ENCODE measurements around the gene FOXN3. TPM values are rescaled to one million over a fixed set of nuclear protein-coding genes. Genes with fewer than 3 reads are reported as not detected.

FOXN3 gene
- polyA plus RNA-seq, 2 of the 4 experiments (the other 2 are of a cell fraction), result 6.0 to 6.4 TPM

GRCh38 chr14:89367779-89368120 is 49.3 kb downstream of the FOXN3 start:
- DNase-seq (ENCODE audit: low read depth in 1 of 2, low spot score in 1 of 2) (no peak), ATAC-seq (no peak), FAIRE-seq (no peak)
- Histone ChIP-seq H3K4me3 (no peak overlapping the region), H3K4me2 (no peak overlapping the region), H3K4me1 (0 out of 3 replicates have a peak, but pooled peaks cover 5% of the 10 kb centered on the region), H3K9me3 (0 out of 3 replicates have a peak, but pooled peaks cover 3% of the 10 kb centered on the region), H3K27ac (no peak overlapping the region)
- ChIA-PET POLR2A (no interaction called here), CTCF (no interaction called here)
- 60% methylated on average over 8 of the region's 8 CpGs for WGBS (ENCODE audit: missing lambda C conversion rate)
- TF ChIP-seq NPAS2 (CRISPR knock-in tag; IDR thresholded peaks at IDR 0.05; ENCODE audit: borderline replicate concordance) (no peak), KDM5A (IDR thresholded peaks at IDR 0.05) (no peak), USF2 (IDR thresholded peaks at IDR 0.05) (no peak), ZNF302 (CRISPR knock-in tag; IDR thresholded peaks at IDR 0.05) (no peak), RNF2 (IDR thresholded peaks at IDR 0.05; ENCODE audit: borderline replicate concordance, low read depth) (no peak), ESRRA (IDR thresholded peaks at IDR 0.05; ENCODE audit: borderline replicate concordance, low read length) (no peak), TFCP2L1 (CRISPR knock-in tag; IDR thresholded peaks at IDR 0.05) (no peak), MAZ (IDR thresholded peaks at IDR 0.05; ENCODE audit: borderline replicate concordance, low read depth, low read length) (no peak), PBX3 (IDR thresholded peaks at IDR 0.05) (no peak), EP300 (IDR thresholded peaks at IDR 0.05) (no peak), E2F6 (IDR thresholded peaks at IDR 0.05; ENCODE audit: borderline replicate concordance, low read depth) (no peak), GATA3 (IDR thresholded peaks at IDR 0.05; ENCODE audit: borderline replicate concordance) (no peak), TP53 (CRISPR knock-in tag; IDR thresholded peaks at IDR 0.05) (no peak), FOXS1 (CRISPR knock-in tag; IDR thresholded peaks at IDR 0.05) (no peak), HOXA7 (CRISPR knock-in tag; IDR thresholded peaks at IDR 0.05) (no peak), PHF8 (IDR thresholded peaks at IDR 0.05; ENCODE audit: borderline replicate concordance, low read depth) (no peak), JUNB (IDR thresholded peaks at IDR 0.05) (no peak), NR3C1 (IDR thresholded peaks at IDR 0.05) (no peak)

- H3K4me3 ChIP-seq, result no peak overlapping the region
- ATAC-seq (no peak), FAIRE-seq (no peak), DNase-seq (ENCODE audit: low read depth in 1 of 2, low spot score in 1 of 2) (no peak)
- CTCF ChIA-PET, result interaction anchor here (0.7 kb wide), 1 partner anchor 15 kb away, joined by 3 read pairs; no protein-coding TSS in a partner anchor
- TF ChIP-seq HOXB13 (CRISPR knock-in tag; IDR thresholded peaks at IDR 0.05; ENCODE audit: low read depth) (no peak), KDM5A (IDR thresholded peaks at IDR 0.05) (no peak), SREBF2 (IDR thresholded peaks at IDR 0.05) (no peak), JUN (IDR thresholded peaks at IDR 0.05) (no peak), CTCF (IDR thresholded peaks at IDR 0.05) (no peak), E2F6 (IDR thresholded peaks at IDR 0.05; ENCODE audit: borderline replicate concordance, low read depth) (no peak), PHF8 (IDR thresholded peaks at IDR 0.05; ENCODE audit: borderline replicate concordance, low read depth) (no peak), KDM1A (IDR thresholded peaks at IDR 0.05; ENCODE audit: low read depth) (no peak), ATOH8 (CRISPR knock-in tag; IDR thresholded peaks at IDR 0.05; ENCODE audit: low read depth) (no peak), MAFK (IDR thresholded peaks at IDR 0.05; ENCODE audit: partially characterized antibody) (no peak), HOXB5 (CRISPR knock-in tag; IDR thresholded peaks at IDR 0.05) (no peak), PBX3 (IDR thresholded peaks at IDR 0.05) (no peak), NR3C1 (IDR thresholded peaks at IDR 0.05) (no peak), HDAC2 (IDR thresholded peaks at IDR 0.05) (no peak), ZC3H11A (IDR thresholded peaks at IDR 0.05) (no peak), EP300 (IDR thresholded peaks at IDR 0.05) (no peak), NFE2L2 (conservative IDR thresholded peaks at IDR 0.05; ENCODE audit: low read length) (no peak), RARB (CRISPR knock-in tag; IDR thresholded peaks at IDR 0.05) (no peak), POLR2A (IDR thresholded peaks at IDR 0.05; ENCODE audit: low read length) (no peak)
- 0 out of 3 replicates have a peak, but pooled peaks cover 5% of the 10 kb centered on the region for H3K4me1 ChIP-seq
- POLR2A ChIA-PET, result no interaction called here
- 88% methylated on average over 19 of the region's 19 CpGs for WGBS (ENCODE audit: missing lambda C conversion rate)
- H3K4me2 ChIP-seq, result no peak overlapping the region
- H3K27ac ChIP-seq, result no peak overlapping the region
- H3K9me3 ChIP-seq, result 0 out of 3 replicates have a peak, but pooled peaks cover 4% of the 10 kb centered on the region
Observed at GRCh38 chr14:89366864-89367778, 49.9 kb downstream of the FOXN3 start.
